Activated CD4-positive, alpha-beta memory T cell treated with anti-CD3 and anti-CD28 coated beads for 36 hours (primary cell): ENCODE data around the gene KRT78. TPM values are rescaled to one million over a fixed set of nuclear protein-coding genes. Genes with fewer than 3 reads are reported as not detected.
"Not testable (repeated sequence)": the region's sequence is repeated elsewhere in the genome, so short reads cannot be mapped to it uniquely, and the experiment has no call there.

ENCODE experiments used
- CTCF ChIA-PET: fragments of 350-600 bp; sonication (Branson Sonifier 250); formaldehyde crosslinking; loops from one replicate; lab custom pipeline; 2021; ENCODE audit warnings: antibody characterized with exemption, inconsistent platforms; lab: Charles Lee
- POLR2A ChIA-PET: fragments of 350-600 bp; sonication (Branson Sonifier 250); formaldehyde crosslinking; loops from one replicate; lab custom pipeline; 2021; ENCODE audit warnings: antibody characterized with exemption; lab: Charles Lee
- DNase-seq: peaks from one replicate; pipeline ENCODE4 v3.0.0-alpha.2; 2020
- H3K27ac Mint-ChIP-seq: one replicate; pipeline ENCODE4 v1.8.0; 2021; ENCODE audit warnings: mixed read lengths
- H3K27me3 Mint-ChIP-seq: one replicate; pipeline ENCODE4 v1.8.0; 2021; ENCODE audit warnings: mixed read lengths
- H3K36me3 Mint-ChIP-seq: one replicate; pipeline ENCODE4 v1.8.0; 2021; ENCODE audit warnings: mixed read lengths
- H3K4me1 Mint-ChIP-seq: one replicate; pipeline ENCODE4 v1.8.0; 2021; ENCODE audit warnings: low read depth, mixed read lengths
- H3K4me3 Mint-ChIP-seq: one replicate; pipeline ENCODE4 v1.8.0; 2021; ENCODE audit warnings: mild to moderate bottlenecking, mixed read lengths
- H3K9me3 Mint-ChIP-seq: one replicate; pipeline ENCODE4 v1.8.0; 2021; ENCODE audit warnings: mixed read lengths
- intact Hi-C: fragments of 100-400 bp; cut with micrococcal nuclease; formaldehyde crosslinking; loops from one replicate; pipeline ENCODE4 v1.15.1; 2023
- total RNA-seq, 2 experiments: library from RNA; stranded (reverse); gene quantifications; one replicate each; pipeline ENCODE4 v1.2.3, GENCODE V29; 2021

KRT78 gene
- total RNA-seq, 2 experiments from 2014 or later = not detected

- ChIA-PET CTCF (interaction anchor here (0.5 to 0.7 kb wide), 2 partner anchors 80 to 167 kb away, joined by 3 read pairs; no protein-coding TSS in a partner anchor), POLR2A (no interaction called here)
- Mint-ChIP-seq H3K9me3 (no peaks in the 10 kb centered on the region), H3K27me3 (no peaks in the 10 kb centered on the region), H3K4me3 (no peak overlapping the region), H3K36me3 (no peaks in the 10 kb centered on the region), H3K27ac (no peak overlapping the region), H3K4me1 (no peaks in the 10 kb centered on the region)
- intact Hi-C loops = no loop called here
- no peak for DNase-seq
These were observed 48.4 kb downstream of the KRT78 start for GRCh38 chr12:52800259-52800917.

DNA sequence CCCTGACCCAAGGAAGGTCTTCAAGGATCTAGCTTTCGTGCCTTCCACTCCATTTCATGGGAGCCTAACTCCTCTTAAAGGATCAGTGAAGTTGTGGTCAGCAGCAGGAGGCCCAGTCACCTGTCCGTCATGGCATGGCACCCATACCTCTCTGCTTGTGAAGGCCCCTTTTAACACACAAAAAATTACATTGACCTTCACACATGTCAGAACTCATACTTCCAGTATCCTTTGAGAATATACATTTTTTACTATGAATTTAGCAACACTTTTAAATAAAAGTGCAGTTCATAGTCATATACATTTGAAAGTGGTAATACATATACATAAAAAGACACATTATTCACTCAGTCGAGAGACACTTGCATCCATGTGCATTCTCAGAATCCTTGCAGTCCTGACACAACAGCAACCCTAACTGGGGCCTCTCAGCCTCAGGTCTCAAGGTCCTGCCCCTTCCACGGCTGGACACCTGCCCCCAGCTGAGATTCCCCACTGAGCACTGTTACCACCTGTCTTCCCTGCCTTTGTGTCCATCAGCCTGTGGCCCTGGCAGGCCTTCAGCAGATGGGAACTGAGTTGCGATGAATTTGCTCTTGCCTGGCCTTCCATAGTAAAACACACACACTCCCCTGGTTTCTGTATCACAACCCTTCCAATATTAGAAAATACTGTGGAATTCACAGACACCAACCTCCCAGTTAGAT lies 49.1 kb downstream of the KRT78 start:
- Mint-ChIP-seq H3K4me1 (no peaks in the 10 kb centered on the region), H3K27ac (no peak overlapping the region), H3K27me3 (no peaks in the 10 kb centered on the region), H3K36me3 (no peaks in the 10 kb centered on the region), H3K9me3 (no peaks in the 10 kb centered on the region), H3K4me3 (no peak overlapping the region)
- no peak for DNase-seq
- intact Hi-C loops = no loop called here
- ChIA-PET POLR2A (no interaction called here), CTCF (interaction anchor here (0.7 kb wide), 1 partner anchor 80 kb away, joined by 3 read pairs; no protein-coding TSS in a partner anchor)

GRCh38 chr12:52798671-52799504 lies 49.9 kb downstream of the KRT78 start:
- no peaks in the 10 kb centered on the region for H3K4me1 Mint-ChIP-seq
- no peaks in the 10 kb centered on the region for H3K36me3 Mint-ChIP-seq
- no peak overlapping the region for H3K27ac Mint-ChIP-seq
- H3K9me3 Mint-ChIP-seq = no peaks in the 10 kb centered on the region
- no peak overlapping the region for H3K4me3 Mint-ChIP-seq
- intact Hi-C loops = no loop called here
- no peak for DNase-seq
- ChIA-PET CTCF (interaction anchor here (1.1 kb wide), 1 partner anchor 81 kb away, joined by 3 read pairs; no protein-coding TSS in a partner anchor), POLR2A (no interaction called here)
- H3K27me3 Mint-ChIP-seq = no peaks in the 10 kb centered on the region

- Mint-ChIP-seq H3K36me3 (no peaks in the 10 kb centered on the region), H3K9me3 (no peaks in the 10 kb centered on the region), H3K27ac (no peak overlapping the region), H3K4me3 (no peak overlapping the region), H3K4me1 (no peaks in the 10 kb centered on the region), H3K27me3 (no peaks in the 10 kb centered on the region)
- CTCF ChIA-PET = interaction anchor here (1.1 kb wide), 1 partner anchor 82 kb away, joined by 3 read pairs; no protein-coding TSS in a partner anchor
- DNase-seq = no peak
- intact Hi-C loops = no loop called here
- POLR2A ChIA-PET = no interaction called here
These were observed 50.7 kb downstream of the KRT78 start for GRCh38 chr12:52798003-52798670.

DNA sequence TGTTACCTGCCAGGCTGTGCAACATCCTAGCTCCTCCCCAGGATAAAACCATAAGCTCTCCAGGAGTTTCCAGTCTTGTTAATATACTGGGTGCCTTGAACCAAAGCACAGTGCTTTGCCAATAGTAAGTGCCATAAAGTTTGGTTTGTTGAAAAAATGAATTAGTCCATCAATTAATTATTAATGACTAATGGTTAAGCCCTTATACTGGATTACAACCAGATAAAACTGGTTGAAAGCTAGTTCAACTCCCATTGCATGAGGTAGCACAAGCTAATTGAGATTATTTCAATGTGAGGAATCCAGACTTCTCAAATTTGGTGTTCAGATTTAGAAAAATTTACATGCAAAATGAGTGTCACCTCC lies 51.3 kb downstream of the KRT78 start:
- Mint-ChIP-seq H3K4me3 (no peak overlapping the region), H3K9me3 (no peaks in the 10 kb centered on the region), H3K4me1 (no peaks in the 10 kb centered on the region), H3K27ac (no peak overlapping the region), H3K36me3 (no peaks in the 10 kb centered on the region), H3K27me3 (no peaks in the 10 kb centered on the region)
- DNase-seq = no peak
- ChIA-PET CTCF (interaction anchor here (1.1 kb wide), 1 partner anchor 83 kb away, joined by 3 read pairs; no protein-coding TSS in a partner anchor), POLR2A (no interaction called here)
- intact Hi-C loops = no loop called here

GRCh38 chr12:52796839-52797528 lies 51.8 kb downstream of the KRT78 start:
- DNase-seq = no peak
- Mint-ChIP-seq H3K36me3 (no peaks in the 10 kb centered on the region), H3K4me1 (no peaks in the 10 kb centered on the region), H3K27ac (no peak overlapping the region), H3K9me3 (no peaks in the 10 kb centered on the region), H3K4me3 (no peak overlapping the region), H3K27me3 (no peaks in the 10 kb centered on the region)
- ChIA-PET CTCF (no interaction called here), POLR2A (no interaction called here)
- intact Hi-C loops = no loop called here

DNA sequence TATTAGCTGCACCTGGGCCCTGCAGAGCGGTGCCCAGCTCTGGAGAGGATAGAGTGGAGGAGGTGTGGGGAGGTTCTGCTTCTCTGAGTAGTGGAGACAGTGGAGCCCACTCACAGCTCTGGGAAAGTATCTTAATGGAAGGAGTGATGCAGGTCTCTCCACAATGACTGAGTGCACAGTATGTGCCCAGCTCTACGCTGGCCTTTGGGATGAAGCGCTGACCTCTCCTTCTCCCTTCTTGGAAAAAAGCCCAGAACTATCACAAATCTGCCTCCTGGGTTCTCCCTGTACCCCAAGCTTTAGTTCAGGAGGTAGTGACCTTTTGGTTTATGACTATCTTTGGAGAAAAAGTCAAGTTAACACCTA lies 52.4 kb downstream of the KRT78 start:
- no peak overlapping the region for H3K27ac Mint-ChIP-seq
- H3K4me3 Mint-ChIP-seq = no peak overlapping the region
- H3K27me3 Mint-ChIP-seq = peaks cover 4% of the 10 kb centered on the region
- POLR2A ChIA-PET = no interaction called here
- no peaks in the 10 kb centered on the region for H3K9me3 Mint-ChIP-seq
- no peaks in the 10 kb centered on the region for H3K36me3 Mint-ChIP-seq
- no peak for DNase-seq
- intact Hi-C loops = no loop called here
- CTCF ChIA-PET = no interaction called here
- no peaks in the 10 kb centered on the region for H3K4me1 Mint-ChIP-seq

DNA sequence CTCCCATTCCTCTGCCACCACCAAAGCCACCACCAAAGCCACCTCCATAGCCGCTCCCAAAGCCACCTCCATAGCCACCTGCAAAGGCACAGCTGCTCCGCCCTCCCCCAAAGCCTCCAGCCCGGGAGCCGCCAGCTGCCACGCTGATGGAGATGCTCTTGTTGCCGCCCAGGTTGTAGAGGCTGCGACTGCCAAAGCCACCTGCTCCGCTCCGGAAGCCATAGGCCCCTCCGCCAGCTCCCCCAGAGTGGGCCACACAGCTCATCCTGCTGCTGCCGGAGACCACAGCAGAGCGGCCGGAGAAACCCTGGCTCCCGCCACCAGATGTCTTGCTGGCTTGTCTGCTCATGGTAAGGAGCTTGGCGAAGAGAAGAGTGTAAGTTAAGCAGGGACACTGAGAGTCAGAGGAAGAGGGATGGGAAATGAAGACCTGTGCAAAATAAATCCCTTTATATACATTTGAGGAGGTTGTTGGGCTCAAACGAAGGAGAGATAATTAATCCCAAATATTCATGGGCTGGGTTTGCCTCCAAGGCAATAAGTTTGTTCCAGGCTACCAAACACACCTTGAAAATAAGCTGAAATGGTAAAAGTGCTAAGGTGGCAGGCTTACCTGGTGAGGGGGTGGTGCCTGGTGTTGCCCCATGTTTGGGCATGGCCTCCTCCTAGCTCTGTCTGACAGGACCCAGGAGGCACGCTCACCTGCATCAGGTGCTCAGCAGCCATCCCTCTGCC lies 52.9 kb downstream of the KRT78 start, which contains the start of gene KRT3:
TSS of gene KRT3 (minus strand) at position 424 of the 735 bp plus-strand sequence. CDS start at position 349, 75 bp downstream.
- no peak within 1 kb of the TSS for H3K4me3 Mint-ChIP-seq
- H3K9me3 Mint-ChIP-seq = no peaks in the 10 kb centered on the region
- no peaks in the 10 kb centered on the region for H3K4me1 Mint-ChIP-seq
- no peak within 1 kb of the TSS for H3K27ac Mint-ChIP-seq
- H3K36me3 Mint-ChIP-seq = no peaks in the 10 kb centered on the region
- ChIA-PET POLR2A (no interaction called here), CTCF (no interaction called here)
- peaks cover 4% of the 10 kb centered on the region for H3K27me3 Mint-ChIP-seq
- intact Hi-C loops = no loop called here
- no peak for DNase-seq

- H3K9me3 Mint-ChIP-seq, H3K27me3 Mint-ChIP-seq, H3K36me3 Mint-ChIP-seq, H3K4me3 Mint-ChIP-seq, H3K4me1 Mint-ChIP-seq, H3K27ac Mint-ChIP-seq, intact Hi-C loops, DNase-seq, POLR2A ChIA-PET: not testable (repeated sequence)
- CTCF ChIA-PET = interaction anchor here (1.2 kb wide), 1 partner anchor 84 kb away, joined by 3 read pairs; no protein-coding TSS in a partner anchor
These were observed 53.5 kb downstream of the KRT78 start for GRCh38 chr12:52795332-52795674.

GRCh38 chr12:52794479-52795331 lies 54.1 kb downstream of the KRT78 start:
- intact Hi-C loops = no loop called here
- H3K27ac Mint-ChIP-seq = no peak overlapping the region
- POLR2A ChIA-PET = no interaction called here

More at GRCh38 chr12:52794479-52795331, 54.1 kb downstream of the KRT78 start:
- H3K27me3 Mint-ChIP-seq = peaks cover 12% of the 10 kb centered on the region
- H3K9me3 Mint-ChIP-seq = no peaks in the 10 kb centered on the region
- DNase-seq = no peak
- CTCF ChIA-PET = interaction anchor here (1.2 kb wide), 1 partner anchor 85 kb away, joined by 3 read pairs; no protein-coding TSS in a partner anchor
- peaks cover 3% of the 10 kb centered on the region for H3K4me1 Mint-ChIP-seq
- H3K36me3 Mint-ChIP-seq = no peaks in the 10 kb centered on the region
- no peak overlapping the region for H3K4me3 Mint-ChIP-seq
